Activated CD4-positive, alpha-beta T cell treated with anti-CD3 and anti-CD28 coated beads, Interleukin-2, Interleukin-6, amounts not matched to agents 100 ng/mL and 50 ng/mL, durations not matched to agents 16 hours and 8 hours (primary cell): Measurements from ENCODE around the gene RAB19.

ENCODE experiments used
- DNase-seq: peaks from one replicate; pipeline ENCODE4 v3.0.0-alpha.2; 2020

Gene RAB19

GRCh38 chr7:140403878-140404564, at the start of gene RAB19:
RAB19 (plus strand) TSS chr7:140404058; CDS start chr7:140407647, 3,589 bp downstream.
- peak; percentile 41 for DNase-seq

- DNase-seq = no peak
Observed at GRCh38 chr7:140358024-140358411, 45.8 kb upstream of the RAB19 start.

GRCh38 chr7:140358412-140359051, 45.3 kb upstream of the RAB19 start:
- DNase-seq = peak; percentile 69

DNA sequence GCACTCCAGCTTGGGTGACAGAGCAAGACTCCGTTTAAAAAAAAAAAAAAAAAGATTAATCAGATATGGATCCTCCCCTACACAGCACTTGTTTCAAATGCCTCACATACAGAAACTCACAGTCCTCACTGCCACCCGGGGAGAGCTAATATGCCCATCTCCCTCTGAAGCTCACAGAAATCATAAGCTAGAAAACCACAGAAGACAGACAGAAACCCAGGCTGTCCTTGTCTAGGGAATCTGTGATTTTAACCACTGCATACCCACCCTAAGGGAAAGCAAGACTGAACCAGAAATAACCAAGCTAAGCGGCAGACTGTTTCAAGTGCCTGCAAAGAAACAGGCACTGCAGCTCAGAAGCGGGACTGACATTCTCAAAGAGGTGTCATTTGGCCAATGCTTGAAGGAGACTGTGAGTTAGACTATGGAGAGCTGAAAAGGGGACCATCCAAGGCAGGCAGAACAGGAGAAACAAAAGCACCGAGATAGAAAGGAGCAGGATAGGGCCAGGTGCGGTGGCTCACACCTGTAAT, 43.1 kb upstream of the RAB19 start:
- peak; percentile 44 for DNase-seq

GRCh38 chr7:140364819-140365218, 39.0 kb upstream of the RAB19 start:
- DNase-seq = no peak

GRCh38 chr7:140367528-140367927, 36.3 kb upstream of the RAB19 start:
- no peak for DNase-seq

DNA sequence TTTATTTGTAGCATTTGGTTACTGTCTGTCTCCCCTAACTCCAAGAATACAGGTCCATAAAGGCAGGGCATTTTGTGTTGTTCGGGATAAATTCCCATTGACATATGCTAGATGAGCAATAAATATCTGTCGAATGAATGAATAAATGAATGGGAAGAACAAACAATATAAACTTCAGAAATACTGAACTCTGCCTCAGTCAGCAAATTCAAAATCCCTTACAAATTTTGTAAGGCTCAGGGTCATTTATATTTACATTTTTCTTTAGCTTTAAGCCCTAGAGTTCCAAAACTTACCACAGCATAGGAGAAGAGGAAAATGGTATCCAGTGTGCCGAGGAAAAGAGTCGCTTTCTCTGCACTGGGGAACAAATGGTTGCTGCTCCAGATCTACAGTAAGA, 34.6 kb upstream of the RAB19 start:
- no peak for DNase-seq

DNA sequence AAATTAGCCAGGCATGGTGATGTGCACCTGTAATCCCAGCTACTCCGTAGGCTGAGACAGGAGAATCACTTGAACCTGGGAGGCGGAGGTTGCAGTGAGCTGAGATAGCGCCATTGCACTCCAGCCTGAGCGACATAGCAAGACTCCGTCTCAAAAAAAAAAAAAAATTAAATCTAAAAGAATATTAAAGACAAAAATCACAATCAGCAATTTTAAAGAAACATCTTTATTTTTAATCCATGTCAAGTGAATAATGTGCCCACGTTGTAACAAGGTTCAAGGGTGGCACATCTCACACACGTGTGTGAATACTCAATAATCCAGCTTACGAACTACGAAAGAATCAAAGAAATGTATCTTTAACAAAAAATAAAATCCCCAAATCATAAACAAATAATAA, 28.5 kb upstream of the RAB19 start:
- DNase-seq = no peak

DNA sequence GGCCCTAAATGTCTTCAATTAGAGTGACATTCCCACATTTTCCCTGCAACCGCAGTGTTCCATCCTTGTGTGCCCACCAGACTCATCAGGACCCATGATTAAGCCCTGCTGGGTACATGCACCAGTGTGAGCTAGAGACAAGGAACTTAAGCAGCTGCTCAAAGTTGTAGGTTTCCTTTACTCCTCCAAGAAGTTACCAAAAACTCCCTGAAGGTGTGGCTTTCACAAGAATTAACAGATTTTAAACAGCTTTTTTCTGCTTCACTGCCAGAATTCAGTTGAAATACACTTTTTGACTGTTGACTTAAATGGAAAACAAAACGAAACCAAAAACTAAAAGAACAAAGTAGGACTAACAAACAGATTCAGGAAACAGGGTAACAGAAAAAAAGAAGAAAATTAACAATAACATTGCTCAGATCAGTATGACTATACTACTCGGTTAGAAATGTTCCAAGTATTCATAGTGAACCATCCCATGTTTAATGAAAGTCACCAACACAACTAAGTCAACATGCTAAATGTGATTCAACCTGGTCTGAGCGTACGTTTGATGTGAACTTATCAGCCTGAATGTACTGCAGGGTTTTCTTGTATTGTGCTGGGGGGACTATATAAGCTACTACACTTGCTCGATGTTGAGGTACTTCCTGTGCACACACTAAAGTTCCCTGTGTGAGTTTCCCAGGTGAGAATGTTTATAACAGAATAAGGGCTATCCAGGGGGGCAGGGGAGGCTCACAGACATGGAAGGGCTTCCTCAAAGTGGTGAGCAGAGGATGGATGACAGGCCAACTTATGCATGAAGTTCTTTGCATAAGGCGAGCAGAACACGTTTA, 27.7 kb upstream of the RAB19 start:
- DNase-seq = peak; percentile 77

DNA sequence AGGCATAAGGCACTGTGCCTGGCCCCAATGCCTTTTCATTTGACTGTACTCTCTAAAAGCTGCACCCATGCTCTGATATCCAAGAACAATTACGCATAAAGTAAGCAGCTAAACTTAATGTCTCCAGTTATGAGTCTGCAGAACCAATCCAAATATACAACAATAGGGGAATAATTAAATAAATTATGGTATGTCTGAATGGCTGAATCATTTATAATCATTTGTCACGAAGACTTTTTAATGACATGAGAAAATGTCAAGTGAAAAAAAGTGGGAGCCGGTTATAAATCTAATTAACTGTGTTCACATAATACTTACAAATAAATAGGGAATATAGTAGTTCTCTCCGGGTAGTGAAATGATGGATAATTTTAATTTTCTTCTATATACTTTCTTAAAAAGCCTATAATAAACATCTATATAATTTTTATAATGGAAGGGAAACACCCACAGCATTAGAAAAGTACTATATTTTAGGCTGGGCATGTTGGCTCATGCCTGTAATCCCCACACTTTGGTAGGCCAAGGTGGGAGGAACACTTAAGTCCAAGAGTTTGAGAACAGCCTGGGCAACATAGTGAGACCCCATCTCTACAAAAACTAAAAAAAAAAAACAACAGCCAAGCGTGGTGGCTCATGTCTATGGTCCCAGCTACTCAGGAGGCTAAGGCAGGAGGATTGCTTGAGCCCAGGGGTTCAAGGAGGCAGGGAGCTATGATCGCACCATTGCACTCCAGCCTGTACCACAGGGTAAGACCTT, 19.7 kb upstream of the RAB19 start:
- DNase-seq = no peak

GRCh38 chr7:140384894-140385545, 18.8 kb upstream of the RAB19 start:
- no peak for DNase-seq

DNA sequence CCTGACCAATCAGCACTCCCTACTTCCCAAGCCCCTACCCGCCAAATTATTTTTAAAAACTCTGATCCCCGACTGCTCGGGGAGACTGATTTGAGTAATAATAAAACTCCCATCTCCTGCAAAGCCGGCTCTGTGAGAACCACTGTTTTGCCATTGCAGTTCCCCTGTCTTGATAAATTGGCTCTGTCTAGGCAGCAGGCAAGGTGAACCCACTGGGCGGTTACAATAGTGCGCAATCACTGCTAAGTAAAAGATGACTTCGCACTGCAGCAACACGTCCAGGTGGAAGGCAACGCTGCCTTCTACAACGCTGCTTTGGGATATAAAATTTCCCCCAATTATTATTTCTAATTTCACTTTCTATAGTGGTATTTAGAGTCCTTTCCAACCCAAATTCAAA, 14.4 kb upstream of the RAB19 start:
- DNase-seq = no peak

GRCh38 chr7:140390034-140390433, 13.8 kb upstream of the RAB19 start:
- no peak for DNase-seq

DNA sequence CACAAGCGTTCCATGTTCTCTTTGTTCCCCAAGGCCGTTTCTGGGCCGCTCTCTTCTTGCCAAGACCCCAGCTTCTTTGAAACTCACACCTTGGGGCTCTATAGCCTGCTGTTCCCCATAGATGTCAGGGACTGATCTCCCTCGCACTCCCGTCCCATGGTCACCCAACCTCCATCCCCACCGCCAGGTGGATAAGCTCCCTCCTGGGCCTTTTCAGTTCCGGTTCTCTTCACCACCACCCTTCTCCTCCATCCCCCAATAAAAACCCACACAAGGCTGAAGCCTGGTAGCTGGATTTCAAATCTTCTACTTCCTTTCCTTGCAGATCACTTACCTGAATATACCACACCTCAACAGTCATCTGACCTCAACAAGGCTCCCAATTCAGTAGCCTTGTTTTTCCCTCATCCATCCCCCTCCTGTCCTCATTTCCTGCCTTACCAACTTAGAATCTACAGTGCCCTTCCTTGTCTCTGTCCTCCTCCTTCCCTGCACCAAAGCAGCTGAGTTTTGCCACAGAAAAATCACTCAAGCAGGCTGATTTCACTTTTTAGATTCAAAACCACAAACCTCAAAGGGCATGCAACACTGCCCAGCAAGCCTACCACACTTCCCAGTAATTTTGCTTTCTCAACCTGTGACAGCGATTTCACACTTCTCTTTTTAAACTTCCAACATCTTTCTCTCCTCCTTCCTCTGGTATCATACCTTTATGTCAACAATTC, 13.2 kb upstream of the RAB19 start:
- peak; percentile 61 for DNase-seq

DNA sequence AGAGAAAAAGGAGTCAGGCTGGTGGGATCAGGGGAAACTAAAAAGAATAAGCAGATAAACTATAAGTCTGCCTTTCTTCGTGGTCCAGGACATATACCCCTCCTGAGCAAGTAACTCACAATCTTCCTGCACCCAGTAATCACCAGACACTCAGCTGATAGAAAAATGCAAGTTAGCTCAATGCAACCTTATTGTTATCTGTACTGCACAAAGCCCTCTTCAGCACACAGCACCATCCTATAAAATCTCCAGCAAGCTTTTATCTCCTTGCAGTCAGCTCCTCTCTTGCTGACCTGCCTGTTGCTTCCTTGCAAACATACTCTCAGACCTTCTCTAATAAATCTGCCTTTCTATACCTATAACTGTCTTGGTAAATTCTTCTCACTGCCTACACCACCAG, 12.2 kb upstream of the RAB19 start:
- DNase-seq = no peak

DNA sequence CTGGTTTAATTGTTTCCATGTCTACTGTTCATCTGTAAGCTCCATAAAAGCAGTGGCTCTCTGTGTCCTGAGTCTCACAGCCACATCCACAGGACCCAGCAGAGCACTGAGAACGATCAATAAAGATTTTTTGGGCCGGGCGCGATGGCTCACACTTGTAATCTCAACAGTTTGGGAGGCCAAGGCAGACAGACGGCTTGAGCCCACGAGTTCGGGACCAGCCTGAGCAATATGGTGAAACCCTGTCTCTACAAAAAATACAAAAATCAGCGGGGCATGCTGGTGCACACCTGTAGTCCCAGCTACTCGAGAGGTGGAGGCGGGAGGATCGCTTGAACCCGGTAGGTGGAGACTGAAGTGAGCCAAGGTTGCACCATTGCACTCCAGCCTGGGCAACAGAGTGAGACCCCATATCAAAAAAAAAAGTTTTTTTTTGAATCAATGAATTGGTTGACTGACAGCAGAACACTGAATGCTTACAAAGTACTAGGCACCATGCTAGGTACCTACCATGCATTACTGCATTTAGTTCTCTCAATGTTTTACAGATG, 10.0 kb upstream of the RAB19 start:
- no peak for DNase-seq

- peak; percentile 93 for DNase-seq
Observed at GRCh38 chr7:140397784-140398750, 5.8 kb upstream of the RAB19 start, which contains the start of gene SLC37A3. SLC37A3 (minus strand) TSS chr7:140398530; CDS start chr7:140382526, 16,004 bp downstream.

GRCh38 chr7:140398821-140399220, 5.0 kb upstream of the RAB19 start:
- DNase-seq = no peak

DNA sequence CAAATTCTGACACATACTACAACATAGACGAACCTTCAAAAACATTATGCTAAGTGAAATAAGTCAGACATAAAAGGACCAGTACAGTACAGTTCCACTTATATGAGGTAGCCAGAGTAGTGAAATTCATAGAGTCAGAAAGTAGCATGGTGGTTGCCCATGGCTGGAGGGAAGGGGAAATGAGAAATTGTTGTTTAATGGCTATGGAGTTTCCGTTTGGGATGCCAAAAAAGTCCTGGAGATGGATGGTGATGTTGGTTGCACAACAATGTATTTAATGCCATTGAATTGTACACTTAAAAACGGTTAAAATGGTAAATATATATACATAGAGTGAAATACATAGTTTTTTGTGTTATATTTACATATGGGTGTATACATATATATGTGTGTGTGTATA, 3.5 kb upstream of the RAB19 start:
- no peak for DNase-seq
